NCI-H524 treated with DMSO at 0.1 percent for 48 hours (cell line): ENCODE measurements around the gene ARMH1.
"Not testable (repeated sequence)": the region's sequence is repeated elsewhere in the genome, so short reads cannot be mapped to it uniquely, and the experiment has no call there.

Experiments
- DNase-seq: peaks from one replicate; lab custom pipeline; 2025; lab: John Stamatoyannopoulos, UW

The ARMH1 gene

DNA sequence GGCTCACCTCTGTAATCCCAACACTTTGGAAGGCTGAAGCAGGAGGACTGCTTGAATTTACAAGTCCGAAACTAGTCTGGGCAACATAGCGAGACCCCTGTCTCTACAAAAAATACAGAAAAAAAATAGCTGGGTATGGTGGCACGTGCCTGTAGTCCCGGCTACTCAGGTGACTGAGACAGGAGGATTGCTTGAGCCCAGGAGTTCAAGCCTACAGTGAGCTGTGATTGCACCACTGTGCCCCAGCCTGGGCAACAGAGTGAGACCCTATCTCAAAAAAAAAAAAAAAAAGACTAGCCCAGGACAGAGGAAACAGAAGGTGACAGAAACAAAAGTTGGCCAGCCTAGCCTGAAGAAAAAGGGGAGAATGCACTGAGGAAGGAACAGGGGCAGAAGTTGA, 21.2 kb downstream of the ARMH1 start:
- DNase-seq: no peak

DNA sequence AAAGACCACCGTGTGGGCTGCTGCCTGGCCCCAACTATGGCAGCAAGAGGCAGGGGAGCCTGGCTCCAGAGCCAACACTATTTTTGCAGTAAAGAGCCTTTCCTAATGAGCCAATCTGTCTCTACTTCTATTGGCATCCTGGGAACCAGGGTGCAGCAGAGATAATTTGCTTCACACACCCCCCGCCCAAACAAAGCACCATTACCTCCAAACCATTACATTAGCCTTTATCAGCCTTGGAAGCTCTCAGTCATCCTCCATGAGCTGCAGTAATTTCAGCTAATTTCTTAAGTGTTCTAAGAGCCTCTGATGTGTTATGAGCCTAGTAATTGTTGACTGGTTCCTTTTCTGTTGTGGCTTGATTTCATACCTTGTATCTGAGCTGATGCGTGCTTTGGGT, 21.6 kb downstream of the ARMH1 start:
- DNase-seq: no peak

DNA sequence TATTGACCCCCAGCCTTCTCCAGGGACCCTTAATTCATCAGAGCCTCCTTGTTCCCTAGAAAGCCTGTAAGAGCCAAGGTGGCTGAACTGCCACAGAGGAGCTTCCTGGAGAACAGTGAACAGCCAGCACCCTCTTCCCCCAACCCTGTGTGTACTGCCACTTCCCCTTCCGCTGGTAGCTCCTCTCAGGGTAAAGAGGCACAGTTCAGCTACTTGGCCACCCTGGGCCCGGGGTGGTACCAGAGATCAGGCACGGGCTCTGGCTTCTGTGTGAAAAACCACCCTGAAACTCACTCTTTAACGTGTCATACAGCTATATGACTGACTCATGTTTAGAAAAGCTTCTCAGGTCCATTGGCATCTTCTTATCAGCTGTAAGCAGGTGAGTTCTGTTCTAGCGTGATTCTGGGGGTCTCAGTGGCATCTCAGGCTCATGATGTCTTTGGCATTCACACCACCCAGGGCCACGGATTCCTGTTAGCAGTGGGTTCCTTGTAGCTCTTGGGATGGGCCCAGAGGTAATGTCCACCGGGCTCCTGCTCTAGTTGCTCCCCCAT, 22.4 kb downstream of the ARMH1 start:
- no peak for DNase-seq

DNA sequence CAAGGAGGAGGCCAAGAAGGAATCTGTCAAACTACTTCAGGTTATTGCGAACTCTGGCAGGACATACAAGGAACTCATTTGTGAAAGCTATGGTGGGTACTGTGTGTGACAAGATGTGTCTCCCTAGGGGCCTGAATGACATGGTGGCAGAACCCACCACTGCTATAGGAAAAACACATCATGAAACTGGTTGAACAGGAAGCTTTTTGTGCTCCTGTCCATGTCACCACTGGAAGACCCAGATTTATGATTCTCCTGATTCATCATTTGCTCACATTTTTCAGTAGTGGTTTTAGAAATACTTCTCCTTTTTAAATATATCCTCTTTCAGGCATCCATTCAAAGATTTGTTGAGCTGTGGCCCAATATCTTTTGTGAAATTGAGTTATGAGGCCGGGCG, 23.6 kb downstream of the ARMH1 start:
- no peak for DNase-seq

DNA sequence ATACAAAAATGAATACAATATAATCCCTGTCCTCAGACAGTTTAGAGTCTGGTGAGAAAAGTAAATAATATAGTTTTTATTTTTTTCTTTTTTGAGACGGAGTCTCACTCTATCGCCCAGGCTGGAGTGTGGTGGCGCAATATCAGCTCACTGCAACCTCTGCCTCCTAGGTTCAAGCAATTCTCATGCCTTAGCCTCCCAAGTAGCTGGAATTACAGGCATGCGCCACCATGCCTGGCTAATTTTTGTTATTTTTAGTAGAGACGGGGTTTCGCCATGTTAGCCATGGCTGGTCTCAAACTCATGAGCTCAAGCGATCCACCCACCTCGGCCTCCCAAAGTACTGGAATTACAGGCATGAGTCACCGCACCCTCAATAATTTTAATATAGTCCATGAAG, 24.9 kb downstream of the ARMH1 start:
- DNase-seq: not testable (repeated sequence)

DNA sequence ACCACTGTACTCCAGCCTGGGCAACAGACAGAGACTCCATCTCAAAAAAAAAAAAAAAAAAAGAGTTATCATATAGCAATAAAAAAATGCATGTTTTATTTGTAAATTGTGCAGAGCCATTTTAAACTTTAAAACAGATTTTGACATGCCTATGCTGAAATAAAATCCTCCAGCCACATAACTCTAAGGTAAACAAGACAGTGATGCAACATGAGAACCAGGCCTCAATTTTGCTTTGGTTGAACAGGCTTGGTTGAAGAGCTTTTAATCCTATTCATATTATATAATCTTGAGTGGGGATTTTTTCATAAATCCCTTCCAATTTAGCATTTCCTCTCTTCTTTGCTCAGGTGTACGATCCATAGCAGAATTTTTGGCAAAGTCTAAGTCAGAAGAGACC, 26.1 kb downstream of the ARMH1 start:
- DNase-seq: no peak

DNA sequence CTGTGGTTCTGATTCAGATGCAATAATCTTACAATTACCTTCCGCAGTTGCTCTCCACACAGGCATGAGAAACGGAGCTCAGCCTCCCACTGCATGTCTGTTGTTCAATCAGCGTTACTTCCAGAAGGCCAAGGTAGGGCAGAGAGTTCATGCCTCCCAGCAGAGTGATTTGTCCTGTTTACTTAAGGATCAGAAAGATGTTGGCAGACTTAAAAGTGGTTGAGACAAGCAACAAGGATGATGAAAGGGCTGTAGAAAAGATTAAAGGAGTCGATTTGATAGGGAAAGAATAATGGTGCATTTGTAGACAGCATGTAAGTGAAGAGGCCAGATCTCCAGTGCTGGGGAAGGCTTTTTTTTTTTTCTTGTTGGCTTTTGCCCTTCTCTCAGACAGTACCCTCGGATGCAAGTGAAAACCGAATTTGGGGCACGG, 26.6 kb downstream of the ARMH1 start:
- DNase-seq: no peak

DNA sequence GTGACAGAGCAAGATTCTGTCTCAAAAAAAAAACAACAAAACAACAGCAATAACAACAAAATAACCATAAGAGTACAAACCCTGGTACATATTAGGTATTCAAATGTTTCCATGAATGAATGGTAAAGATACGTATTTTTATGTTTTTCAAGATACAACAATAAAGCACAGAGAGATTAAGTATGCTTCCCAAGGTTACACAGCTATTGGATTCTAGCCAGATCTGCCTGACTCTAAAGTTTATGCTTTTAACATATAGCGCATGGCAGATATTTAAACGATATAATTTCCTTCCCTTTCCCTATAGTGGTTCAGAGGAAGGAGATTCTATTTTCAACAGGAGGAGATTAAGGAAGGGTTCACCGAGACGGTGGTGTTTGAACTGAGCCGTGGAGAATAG, 31.0 kb downstream of the ARMH1 start:
- no peak for DNase-seq

DNA sequence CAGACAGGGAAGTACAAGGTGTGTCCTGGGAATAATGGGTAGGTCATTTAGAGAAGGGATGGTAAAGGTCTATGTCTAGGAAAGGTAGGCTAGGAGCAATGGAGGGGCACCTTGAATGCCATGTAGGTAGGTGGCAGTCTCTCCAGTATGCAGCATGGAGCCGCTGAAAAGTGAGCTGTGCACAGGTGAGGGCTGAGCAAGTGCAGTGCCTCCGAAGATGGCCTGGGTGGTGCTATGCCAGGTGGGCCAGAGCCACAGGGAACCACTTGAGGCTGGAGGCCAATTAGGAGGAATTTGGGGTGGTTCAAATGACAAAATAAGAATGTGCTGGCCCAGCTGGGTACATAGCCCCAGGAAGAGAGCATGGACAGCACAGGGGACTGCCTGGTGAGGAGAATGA, 31.4 kb downstream of the ARMH1 start:
- no peak for DNase-seq

DNA sequence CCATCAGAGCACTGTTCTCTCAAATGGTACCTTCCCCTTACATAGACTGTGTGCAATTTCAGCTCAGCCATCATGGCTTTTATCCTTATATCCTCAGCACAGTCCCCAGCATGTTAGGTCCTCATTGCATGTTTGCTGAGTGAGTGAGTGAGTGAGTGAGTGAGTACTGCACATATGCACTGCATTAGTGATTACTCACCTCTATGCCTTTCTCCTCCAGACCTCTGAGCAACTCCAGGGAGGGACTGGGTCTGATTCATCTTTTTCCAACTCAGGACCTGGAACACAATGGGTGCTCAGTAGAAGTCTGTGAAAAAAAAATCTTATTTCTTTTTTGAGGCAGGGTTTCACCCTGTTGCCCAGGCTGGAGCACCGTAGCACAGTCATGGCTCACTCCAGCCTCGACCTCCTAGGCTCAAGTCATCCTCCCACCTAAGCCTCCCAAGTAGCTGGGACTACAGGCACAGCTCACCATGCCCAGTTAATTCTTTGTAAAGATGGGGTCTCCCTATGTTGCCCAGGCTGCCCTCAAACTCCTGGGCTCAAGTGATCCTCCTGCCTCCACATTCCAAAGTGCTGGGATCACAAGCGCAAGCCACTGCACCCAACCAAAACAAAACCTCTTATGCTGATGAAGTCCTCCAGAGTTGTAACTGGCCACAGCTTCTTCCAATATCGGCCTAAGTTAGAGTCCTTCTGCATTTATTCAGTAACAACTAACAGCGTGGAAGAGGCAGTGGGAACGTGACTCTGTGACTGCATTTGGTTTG, 32.8 kb downstream of the ARMH1 start:
- no peak for DNase-seq

DNA sequence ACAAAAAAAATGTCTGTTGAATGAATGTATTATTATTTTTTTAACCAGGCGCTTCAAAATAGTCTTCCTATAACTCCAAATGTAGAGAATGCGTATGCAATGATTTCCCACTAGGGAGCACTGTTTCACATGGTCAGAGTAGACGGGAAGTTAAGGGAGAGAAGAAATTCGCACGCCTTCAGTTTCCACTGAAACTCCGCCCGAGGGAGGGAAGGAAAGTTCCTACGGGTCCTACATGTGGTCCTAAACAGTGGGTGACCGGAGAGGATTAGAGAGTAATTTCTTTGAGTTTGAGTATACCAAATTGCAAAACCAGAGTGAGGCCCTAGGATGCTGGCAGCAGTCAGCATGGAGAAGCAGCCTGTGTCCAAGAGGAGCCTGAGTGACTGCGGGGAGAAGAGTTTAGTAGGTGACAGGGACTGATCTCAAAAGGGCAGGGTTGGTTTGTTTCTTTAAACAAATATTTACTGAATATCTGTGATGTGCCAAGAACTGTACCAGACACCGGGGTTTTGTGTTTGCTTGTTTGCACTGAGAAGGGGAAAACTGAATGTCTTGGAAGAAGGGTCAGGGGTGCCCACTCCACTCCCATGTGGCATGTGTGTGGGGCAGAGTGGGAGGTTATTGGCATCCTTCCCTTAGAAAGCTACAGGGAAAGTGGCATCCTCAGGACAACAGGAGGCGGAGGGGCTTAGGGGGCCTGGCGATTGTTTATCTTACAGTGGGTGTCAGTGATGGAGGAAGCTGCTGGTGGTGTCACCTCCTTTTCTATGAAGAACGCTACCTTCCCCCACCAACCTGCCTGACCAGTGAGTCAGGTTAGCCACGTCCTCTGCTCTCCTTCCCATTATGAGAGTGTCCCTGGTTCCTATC, 33.7 kb downstream of the ARMH1 start:
- DNase-seq: no peak

DNA sequence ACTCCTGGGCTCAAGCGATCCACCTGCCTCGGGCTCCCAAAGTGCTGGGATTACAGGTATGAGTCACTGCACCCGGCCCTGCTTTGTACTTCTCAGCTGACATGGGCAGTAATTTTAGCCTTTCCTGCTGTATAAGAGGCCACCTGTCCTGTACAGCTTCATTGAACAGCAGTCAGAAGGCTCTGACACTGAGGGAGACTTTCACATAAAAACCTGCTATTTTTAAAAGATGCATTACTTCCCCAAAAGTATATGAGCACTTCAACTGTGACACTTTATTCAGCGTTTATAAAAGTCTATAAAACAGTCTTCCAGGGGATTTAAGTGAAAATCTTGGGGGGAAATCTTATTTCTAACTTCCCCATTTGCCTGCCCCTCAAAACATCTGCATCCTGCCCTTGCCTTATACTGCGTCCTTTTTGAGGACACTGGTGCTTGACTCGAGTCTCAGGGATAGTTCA, 38.8 kb downstream of the ARMH1 start:
- DNase-seq: no peak

DNA sequence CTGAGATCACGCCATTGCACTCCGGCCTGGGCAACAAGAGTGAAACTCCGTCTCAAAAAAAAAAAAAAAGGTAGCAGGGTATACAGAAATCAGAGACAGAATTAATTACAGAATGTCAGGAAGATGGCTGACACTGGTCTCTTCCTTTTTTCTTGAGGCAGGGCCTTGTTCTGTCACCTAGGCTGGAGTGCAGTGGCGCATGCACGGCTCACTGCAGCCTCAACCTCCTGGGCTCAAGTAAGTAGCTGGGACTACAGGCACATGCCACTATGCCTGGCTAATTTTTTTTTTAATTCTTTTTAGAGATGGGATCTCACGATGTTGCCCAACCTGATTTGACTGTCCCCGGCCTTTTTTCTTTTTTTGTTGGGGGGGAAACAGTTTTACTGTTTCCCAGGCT, 40.0 kb downstream of the ARMH1 start:
- DNase-seq: no peak

DNA sequence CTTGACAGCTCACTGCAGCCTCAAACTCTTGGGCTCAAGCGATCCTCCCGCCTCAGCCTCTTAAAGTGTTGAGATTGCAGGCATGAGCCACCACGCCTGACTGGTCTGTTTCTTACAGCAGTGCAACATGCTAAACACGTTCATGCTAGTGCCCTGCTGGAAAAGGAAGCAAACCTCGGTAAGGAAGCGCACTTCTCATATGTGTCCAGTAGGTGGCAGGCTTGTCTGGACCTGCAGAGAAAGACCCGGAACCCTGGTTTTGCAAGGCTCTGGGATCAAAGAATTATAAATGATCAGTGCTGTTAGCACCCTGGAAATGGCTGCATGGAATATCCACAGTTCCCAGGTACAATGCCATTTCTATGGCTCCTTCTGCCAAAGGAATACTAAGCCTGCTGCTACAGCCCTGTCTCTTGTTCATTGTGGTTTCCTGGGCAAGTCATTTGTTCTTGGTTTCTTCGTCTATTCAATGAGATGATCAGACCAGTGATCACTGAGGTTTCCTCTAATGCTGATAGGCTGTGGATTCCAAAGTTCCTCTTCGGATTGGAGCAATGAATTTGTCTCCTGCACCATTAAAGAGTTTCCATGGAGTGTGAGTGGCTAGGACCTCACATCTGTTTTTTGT, 40.5 kb downstream of the ARMH1 start:
- no peak for DNase-seq

DNA sequence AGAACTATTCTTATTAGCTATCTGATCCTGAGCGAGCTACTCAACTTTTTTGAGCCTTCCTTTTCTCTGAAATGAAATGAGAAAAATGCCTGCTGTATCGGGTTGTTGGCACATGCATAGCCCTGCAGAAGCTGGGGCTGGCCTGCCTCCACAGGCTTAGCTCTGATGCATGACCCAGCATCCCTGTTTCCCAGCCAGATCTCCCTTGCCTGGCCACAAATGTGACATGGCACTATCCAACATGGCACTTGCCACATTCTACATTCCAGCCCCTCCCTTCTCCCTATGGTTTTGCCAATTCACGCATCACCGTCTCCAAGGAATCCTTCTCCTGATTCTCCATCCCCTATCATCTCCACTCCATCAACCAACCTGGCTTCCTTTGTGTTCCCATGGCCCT, 42.6 kb downstream of the ARMH1 start:
- no peak for DNase-seq

DNA sequence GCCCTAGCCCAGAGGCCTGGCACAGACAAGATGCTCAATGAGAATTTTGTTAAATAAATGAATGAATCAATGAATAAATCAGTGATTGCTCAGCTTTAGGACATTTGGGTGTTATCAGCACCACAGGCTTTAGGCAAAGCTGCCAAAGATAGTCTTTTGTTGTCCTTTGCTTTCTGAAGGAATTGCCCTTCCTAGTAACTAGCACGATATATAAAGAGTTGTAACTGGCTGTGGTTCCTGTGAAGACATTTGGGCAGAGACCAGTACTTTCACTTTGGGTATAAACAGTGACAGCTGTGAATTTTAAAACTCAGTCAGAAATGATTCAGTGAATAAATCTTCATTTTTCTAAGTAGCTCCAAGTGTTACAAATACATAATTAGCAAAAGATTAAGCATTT, 43.1 kb downstream of the ARMH1 start:
- no peak for DNase-seq

DNA sequence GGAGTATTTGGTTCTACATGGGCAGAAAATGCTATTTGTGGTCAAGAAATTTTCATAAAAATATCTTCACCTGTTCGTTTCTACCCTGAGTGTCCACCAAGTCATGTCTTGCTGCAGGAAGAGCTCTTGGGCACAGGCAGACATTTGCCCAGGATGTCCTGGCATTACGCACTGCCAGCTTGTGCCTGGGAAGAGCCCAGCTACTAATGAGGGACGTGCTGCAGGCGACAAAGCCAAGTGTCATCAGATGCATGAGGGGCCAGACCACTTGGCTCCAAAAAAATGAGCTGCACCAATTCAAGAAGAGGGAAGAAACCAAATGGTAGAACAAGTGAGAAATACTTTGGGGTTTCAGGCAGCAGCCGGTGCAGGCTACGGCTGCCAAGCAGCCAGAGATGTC, 43.6 kb downstream of the ARMH1 start:
- DNase-seq: no peak

DNA sequence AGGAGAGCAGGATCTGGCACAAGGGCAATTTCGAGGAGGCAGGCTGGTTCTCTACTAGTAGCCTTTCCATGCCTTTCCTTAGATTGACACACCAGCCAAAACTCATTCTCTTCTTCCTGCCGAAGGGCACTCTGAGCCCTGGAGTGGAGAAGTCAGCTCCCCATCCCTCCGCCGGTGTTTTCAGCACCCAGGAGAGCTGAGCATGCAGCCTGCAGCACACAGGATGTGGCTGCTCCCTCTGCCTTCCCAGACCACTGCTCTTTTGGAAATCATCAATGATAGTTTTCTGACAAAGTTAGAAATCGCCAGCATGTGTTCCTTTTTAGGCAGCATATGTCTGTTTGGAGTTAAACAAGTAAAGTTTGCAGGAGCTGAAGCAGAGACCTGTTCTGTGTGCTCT, 44.8 kb downstream of the ARMH1 start:
- DNase-seq: no peak

DNA sequence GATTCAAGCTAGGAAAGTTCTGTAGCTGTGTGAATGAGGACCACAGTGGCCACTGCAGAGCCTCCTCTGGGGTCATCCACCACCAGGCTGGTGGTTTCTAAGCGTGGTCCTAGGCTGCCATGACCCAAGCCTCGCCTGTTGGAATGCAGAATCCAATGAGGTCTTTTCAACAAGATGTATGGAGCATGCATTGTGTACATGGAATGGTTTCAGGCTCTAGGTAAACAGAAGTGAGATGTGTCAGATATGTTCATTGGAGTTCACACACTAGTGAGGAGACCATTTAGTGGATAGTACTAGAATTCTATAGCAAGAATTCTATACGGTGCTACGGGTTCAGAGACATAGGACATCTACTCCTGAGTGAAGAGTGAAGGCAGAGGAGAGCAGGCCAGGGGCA, 45.8 kb downstream of the ARMH1 start:
- no peak for DNase-seq

DNA sequence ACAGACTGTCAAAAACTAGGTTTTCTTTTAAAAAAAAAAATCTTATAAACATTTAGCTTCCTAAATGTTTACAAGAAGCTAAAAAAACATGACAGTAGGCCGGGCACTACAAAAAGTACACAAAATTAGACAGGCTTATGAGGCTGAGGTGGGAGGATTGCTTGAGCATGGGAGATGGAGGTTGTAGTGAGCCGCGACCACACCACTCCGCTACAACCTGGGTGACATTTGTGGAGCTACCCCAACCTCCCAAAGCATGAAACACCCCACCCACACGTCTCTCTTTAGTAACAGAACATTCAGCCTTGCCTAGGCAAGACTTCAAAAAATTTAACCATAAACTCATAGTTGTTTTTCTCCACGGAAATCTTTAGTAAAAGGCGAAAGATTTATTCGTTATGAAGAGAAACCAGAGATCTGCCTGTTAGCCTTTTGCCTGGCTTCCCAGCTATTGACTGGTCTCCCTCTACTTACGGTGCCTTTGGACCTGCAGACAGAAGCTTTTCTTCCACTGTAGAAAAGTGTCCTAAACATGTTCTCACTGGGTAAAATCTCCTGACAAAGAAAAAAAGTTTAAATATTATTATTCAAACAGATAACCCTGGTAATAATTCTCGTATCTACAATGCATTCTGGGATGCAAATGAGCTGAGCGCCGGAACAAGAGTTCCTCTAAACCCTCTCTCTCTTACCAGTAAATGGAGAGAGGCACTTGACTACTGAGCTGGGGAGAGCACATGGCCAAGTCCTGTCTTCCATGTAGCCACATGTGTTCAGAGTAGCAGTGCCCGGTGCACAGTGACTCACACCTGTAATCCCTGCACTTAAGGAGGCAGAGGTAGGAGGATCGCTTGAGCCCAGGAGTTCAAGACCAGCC, 47.2 kb downstream of the ARMH1 start:
- DNase-seq: peak; percentile 76

DNA sequence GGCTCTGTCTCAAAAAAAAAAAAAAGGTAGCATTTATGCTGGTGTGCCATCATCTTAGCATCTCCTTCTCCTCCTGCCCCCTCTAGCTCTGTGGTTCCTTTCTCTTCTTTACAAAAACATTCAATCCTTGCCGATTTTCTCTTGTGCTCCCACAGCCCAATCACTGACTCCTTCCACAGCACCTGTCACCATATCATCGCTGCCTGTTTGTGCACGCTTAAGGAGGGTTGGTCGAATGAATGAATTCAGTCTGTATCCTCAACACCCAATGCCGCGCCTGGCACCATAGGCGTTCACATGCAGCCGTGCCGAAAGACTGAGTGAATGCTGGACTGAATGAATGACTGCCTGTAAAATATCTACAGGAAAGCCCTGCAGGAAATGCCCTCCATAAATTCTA, 48.5 kb downstream of the ARMH1 start:
- DNase-seq: no peak
